OCI-LY1 (cell line): ENCODE results near the gene CCDC93.

Experiments used
- H2AFZ ChIP-seq: fragments of 200-600 bp; sonication (generic), shearing (Covaris generic); 2 replicates; pipeline ENCODE4 v1.6.0; 2014; ENCODE audit warnings: antibody characterized with exemption, mild to moderate bottlenecking, low read length
- H3F3A ChIP-seq: fragments of 200-600 bp; sonication (generic), shearing (Covaris generic); 2 replicates; pipeline ENCODE4 v1.6.0; 2014; ENCODE audit warnings: mild to moderate bottlenecking, antibody characterized with exemption, low read length, moderate library complexity; ENCODE audit not compliant: insufficient read depth
- H3K27ac ChIP-seq: fragments of 200-600 bp; sonication (generic); 2 replicates; pipeline ENCODE4 v1.5.1; 2014; ENCODE audit warnings: low read length, mixed run types, mild to moderate bottlenecking, low read depth; ENCODE audit not compliant: poor library complexity, severe bottlenecking
- H3K27me3 ChIP-seq: fragments of 200-600 bp; sonication (generic); 2 replicates; pipeline ENCODE4 v1.6.0; 2014; ENCODE audit warnings: antibody characterized with exemption, mild to moderate bottlenecking, low read length, moderate library complexity; ENCODE audit not compliant: insufficient read depth
- H3K36me3 ChIP-seq: fragments of 200-600 bp; sonication (generic); 2 replicates; pipeline ENCODE4 v1.6.1; 2014; ENCODE audit warnings: mild to moderate bottlenecking, antibody characterized with exemption, low read length, moderate library complexity, mixed read lengths; ENCODE audit not compliant: insufficient read depth
- H3K4me1 ChIP-seq: fragments of 200-600 bp; sonication (generic); 2 replicates; pipeline ENCODE4 v1.5.1; 2014; ENCODE audit warnings: mild to moderate bottlenecking, low read length, moderate library complexity; ENCODE audit not compliant: insufficient read depth, severe bottlenecking
- H3K4me2 ChIP-seq: fragments of 200-600 bp; sonication (generic), shearing (Covaris generic); 2 replicates; pipeline ENCODE4 v1.6.1; 2014; ENCODE audit warnings: low read length
- H3K4me3 ChIP-seq: fragments of 200-600 bp; sonication (generic); 2 replicates; pipeline ENCODE4 v1.5.1; 2014; ENCODE audit warnings: low read length, low read depth, mild to moderate bottlenecking, mixed read lengths; ENCODE audit not compliant: poor library complexity, severe bottlenecking
- H3K79me2 ChIP-seq: fragments of 200-600 bp; shearing (Covaris generic); 2 replicates; pipeline ENCODE4 v1.6.1; 2016; ENCODE audit warnings: mixed run types, low read length, mixed read lengths; ENCODE audit not compliant: insufficient read depth
- H3K9ac ChIP-seq: fragments of 200-600 bp; sonication (generic), shearing (Covaris generic); 2 replicates; pipeline ENCODE4 v1.6.1; 2014; ENCODE audit warnings: mild to moderate bottlenecking, low read length, mixed read lengths
- H3K9me2 ChIP-seq: fragments of 200-600 bp; sonication (generic), shearing (Covaris generic); 2 replicates; pipeline ENCODE4 v1.6.1; 2014; ENCODE audit warnings: low read depth, mild to moderate bottlenecking, low read length, mixed read lengths
- H3K9me3 ChIP-seq: fragments of 200-600 bp; shearing (Covaris generic); 2 replicates; pipeline ENCODE4 v1.6.1; 2014; ENCODE audit warnings: low read length, mixed read lengths
- H4K20me1 ChIP-seq: fragments of 200-600 bp; sonication (generic), shearing (Covaris generic); 2 replicates; pipeline ENCODE4 v1.6.0; 2016; ENCODE audit warnings: mild to moderate bottlenecking, low read length; ENCODE audit not compliant: insufficient read depth
- EZH2 ChIP-seq: fragments of 200-600 bp; sonication (generic), shearing (Covaris generic); IDR thresholded peaks from 2 replicates; pipeline ENCODE4 v1.8.0; 2017; ENCODE audit warnings: borderline replicate concordance, mixed run types, mild to moderate bottlenecking, antibody characterized with exemption, low read length, moderate library complexity, mixed read lengths
- TF ChIP-seq, protein P1 (sequence below): fragments of 200-600 bp; sonication (generic), shearing (Covaris generic); IDR thresholded peaks from 2 replicates; pipeline ENCODE4 v1.5.1; 2017; ENCODE audit warnings: mild to moderate bottlenecking, antibody characterized with exemption, low read length, moderate library complexity, mixed read lengths

Gene CCDC93

DNA sequence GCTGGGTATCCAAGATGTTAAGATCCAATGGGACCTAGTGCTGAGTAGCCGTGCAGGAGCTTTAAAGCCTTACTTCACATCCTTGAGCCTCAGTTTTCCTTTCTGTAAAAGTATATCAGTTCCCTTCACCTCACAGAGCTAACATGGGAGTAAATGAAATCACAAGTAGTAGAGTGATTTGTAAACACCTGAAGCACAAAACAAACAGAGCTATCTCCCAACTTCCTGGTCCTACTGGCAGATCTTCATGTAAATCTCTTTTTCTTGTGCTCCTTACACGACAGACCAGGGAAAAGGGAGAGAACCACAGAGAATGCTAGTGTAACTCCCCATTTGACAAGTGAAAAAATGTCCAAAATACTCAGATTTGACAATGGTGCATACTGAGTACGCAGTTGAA lies 17.3 kb downstream of the CCDC93 start:
- Histone ChIP-seq H3K4me3 (no peak overlapping the region), H3K79me2 (no peaks in the 10 kb centered on the region), H2AFZ (no peak overlapping the region), H3F3A (no peaks in the 10 kb centered on the region), H3K9me2 (no peaks in the 10 kb centered on the region), H3K27me3 (no peaks in the 10 kb centered on the region), H3K9ac (no peak overlapping the region), H3K4me2 (no peak overlapping the region), H3K36me3 (peaks cover 91% of the 10 kb centered on the region), H3K4me1 (no peaks in the 10 kb centered on the region), H4K20me1 (no peaks in the 10 kb centered on the region), H3K9me3 (no peaks in the 10 kb centered on the region), H3K27ac (no peak overlapping the region)
- no peak for TF ChIP-seq EZH2
- TF ChIP-seq, protein P1, sequence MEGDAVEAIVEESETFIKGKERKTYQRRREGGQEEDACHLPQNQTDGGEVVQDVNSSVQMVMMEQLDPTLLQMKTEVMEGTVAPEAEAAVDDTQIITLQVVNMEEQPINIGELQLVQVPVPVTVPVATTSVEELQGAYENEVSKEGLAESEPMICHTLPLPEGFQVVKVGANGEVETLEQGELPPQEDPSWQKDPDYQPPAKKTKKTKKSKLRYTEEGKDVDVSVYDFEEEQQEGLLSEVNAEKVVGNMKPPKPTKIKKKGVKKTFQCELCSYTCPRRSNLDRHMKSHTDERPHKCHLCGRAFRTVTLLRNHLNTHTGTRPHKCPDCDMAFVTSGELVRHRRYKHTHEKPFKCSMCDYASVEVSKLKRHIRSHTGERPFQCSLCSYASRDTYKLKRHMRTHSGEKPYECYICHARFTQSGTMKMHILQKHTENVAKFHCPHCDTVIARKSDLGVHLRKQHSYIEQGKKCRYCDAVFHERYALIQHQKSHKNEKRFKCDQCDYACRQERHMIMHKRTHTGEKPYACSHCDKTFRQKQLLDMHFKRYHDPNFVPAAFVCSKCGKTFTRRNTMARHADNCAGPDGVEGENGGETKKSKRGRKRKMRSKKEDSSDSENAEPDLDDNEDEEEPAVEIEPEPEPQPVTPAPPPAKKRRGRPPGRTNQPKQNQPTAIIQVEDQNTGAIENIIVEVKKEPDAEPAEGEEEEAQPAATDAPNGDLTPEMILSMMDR, result no peak

DNA sequence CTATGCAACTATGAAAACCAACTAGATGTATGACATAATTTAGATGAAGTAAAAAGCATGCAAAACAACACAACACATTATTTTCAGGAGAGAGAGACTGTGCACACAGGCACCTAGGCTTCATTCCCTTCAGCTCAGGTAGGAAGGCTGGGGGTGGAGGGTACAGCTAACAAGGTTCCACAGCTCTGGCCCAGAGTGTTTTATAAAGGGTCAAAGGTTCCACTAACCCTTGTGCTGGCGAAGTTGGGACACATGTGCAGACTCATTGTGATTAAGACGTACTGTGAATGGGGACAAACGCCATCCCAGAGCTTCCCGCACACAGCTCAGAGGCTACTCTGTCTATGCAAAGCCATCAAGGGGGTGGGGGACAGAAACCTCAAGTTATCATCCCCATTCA lies 19.1 kb downstream of the CCDC93 start:
- Histone ChIP-seq H4K20me1 (no peaks in the 10 kb centered on the region), H3K9ac (no peak overlapping the region), H3K36me3 (peaks cover 94% of the 10 kb centered on the region)

DNA sequence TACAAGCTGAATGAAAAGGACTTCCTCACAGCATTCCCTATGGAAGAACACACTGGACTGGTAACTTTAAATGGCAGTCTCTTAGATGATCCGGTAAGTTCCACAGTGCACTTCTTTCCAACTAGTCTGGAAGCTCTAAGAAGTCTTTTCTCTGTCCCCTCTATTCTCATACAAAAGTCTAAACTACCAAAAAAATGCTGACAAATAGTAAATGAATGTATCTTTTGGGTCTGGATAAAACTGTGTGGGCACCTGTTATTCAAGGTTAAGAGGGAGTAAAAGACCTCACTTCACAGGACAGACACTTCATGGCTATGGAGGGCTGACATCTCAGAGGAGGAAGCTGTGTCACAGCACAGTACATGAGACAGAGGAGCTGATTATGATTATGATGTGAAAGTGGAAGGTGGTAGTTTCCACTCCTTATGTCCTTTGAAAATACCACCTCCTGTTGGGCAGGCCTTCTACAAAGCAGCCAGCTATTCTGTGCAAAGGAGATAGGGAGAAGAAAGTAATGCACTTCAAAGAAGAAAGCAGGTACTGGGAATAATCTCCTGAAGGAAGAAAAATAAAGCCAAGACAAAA lies 23.9 kb downstream of the CCDC93 start:
- Histone ChIP-seq H3F3A (no peaks in the 10 kb centered on the region), H3K9me3 (no peaks in the 10 kb centered on the region), H3K9me2 (no peaks in the 10 kb centered on the region), H3K9ac (no peak overlapping the region), H3K27me3 (no peaks in the 10 kb centered on the region), H4K20me1 (no peaks in the 10 kb centered on the region), H3K4me2 (no peak overlapping the region), H3K4me3 (no peak overlapping the region), H3K36me3 (peaks cover 62% of the 10 kb centered on the region), H2AFZ (no peak overlapping the region), H3K4me1 (no peaks in the 10 kb centered on the region), H3K27ac (no peak overlapping the region), H3K79me2 (no peaks in the 10 kb centered on the region)
- no peak for TF ChIP-seq EZH2
- TF ChIP-seq, protein P1, result no peak

More for the DNA sequence above, 19.1 kb downstream of the CCDC93 start:
- Histone ChIP-seq H3K9me3 (no peaks in the 10 kb centered on the region), H3K4me1 (no peaks in the 10 kb centered on the region), H3F3A (no peaks in the 10 kb centered on the region), H3K4me3 (no peak overlapping the region), H3K27me3 (no peaks in the 10 kb centered on the region), H3K79me2 (no peaks in the 10 kb centered on the region), H3K4me2 (no peak overlapping the region), H3K27ac (no peak overlapping the region), H2AFZ (no peak overlapping the region), H3K9me2 (no peaks in the 10 kb centered on the region)
- TF ChIP-seq, protein P1, result no peak
- no peak for TF ChIP-seq EZH2
